ENCODE data around the gene PIK3R6. TPM values are rescaled to one million over a fixed set of nuclear protein-coding genes. Genes with fewer than 3 reads are reported as not detected.

The PIK3R6 gene
- total and polyA plus RNA-seq, 2 donors = 0.79 to 0.95 TPM

GRCh38 chr17:8791248-8791909 is 76.1 kb downstream of the PIK3R6 start:
- whole genome bisulfite sequencing = 85% methylated on average over 4 of the region's 4 CpGs
- Histone ChIP-seq H3K27ac (ENCODE audit: low read depth) (no peak overlapping the region), H3K4me1 (ENCODE audit: insufficient read depth) (no peaks in the 10 kb centered on the region), H3K36me3 (ENCODE audit: insufficient read depth) (no peaks in the 10 kb centered on the region), H3K4me3 (ENCODE audit: low read depth, low read length) (no peak overlapping the region)
- no peak for DNase-seq (ENCODE audit: extremely low spot score)

- Histone ChIP-seq H3K4me1 (ENCODE audit: insufficient read depth) (no peaks in the 10 kb centered on the region), H3K4me3 (ENCODE audit: low read depth, low read length) (no peak overlapping the region), H3K27ac (ENCODE audit: low read depth) (no peak overlapping the region), H3K36me3 (ENCODE audit: insufficient read depth) (no peaks in the 10 kb centered on the region)
- WGBS = 58% methylated on average over 10 of the region's 10 CpGs
- no peak for DNase-seq (ENCODE audit: extremely low spot score)
Measured at GRCh38 chr17:8789743-8790142, 77.7 kb downstream of the PIK3R6 start.

GRCh38 chr17:8788998-8789397 is 78.5 kb downstream of the PIK3R6 start:
- no peaks in the 10 kb centered on the region for H3K36me3 ChIP-seq (ENCODE audit: insufficient read depth)
- DNase-seq (ENCODE audit: extremely low spot score) = no peak
- H3K4me3 ChIP-seq (ENCODE audit: low read depth, low read length) = no peak overlapping the region
- 75% methylated on average over 2 of the region's 2 CpGs for WGBS
- H3K4me1 ChIP-seq (ENCODE audit: insufficient read depth) = no peaks in the 10 kb centered on the region
- no peak overlapping the region for H3K27ac ChIP-seq (ENCODE audit: low read depth)

- WGBS = 28% methylated on average over 19 of the region's 19 CpGs
- no peaks in the 10 kb centered on the region for H3K36me3 ChIP-seq (ENCODE audit: insufficient read depth)
- H3K4me3 ChIP-seq (ENCODE audit: low read depth, low read length) = no peak overlapping the region
- DNase-seq (ENCODE audit: extremely low spot score) = peak; percentile 21
- no peak overlapping the region for H3K27ac ChIP-seq (ENCODE audit: low read depth)
- no peaks in the 10 kb centered on the region for H3K4me1 ChIP-seq (ENCODE audit: insufficient read depth)
Measured at GRCh38 chr17:8785547-8786413, 81.7 kb downstream of the PIK3R6 start.

GRCh38 chr17:8782176-8782575 is 85.3 kb downstream of the PIK3R6 start:
- Histone ChIP-seq H3K4me3 (ENCODE audit: low read depth, low read length) (no peak overlapping the region), H3K4me1 (ENCODE audit: insufficient read depth) (no peaks in the 10 kb centered on the region), H3K36me3 (ENCODE audit: insufficient read depth) (no peaks in the 10 kb centered on the region), H3K27ac (ENCODE audit: low read depth) (no peak overlapping the region)
- DNase-seq (ENCODE audit: extremely low spot score) = no peak
- WGBS = 89% methylated on average over 1 of the region's 1 CpG

- WGBS = 84% methylated on average over 4 of the region's 4 CpGs
- H3K4me1 ChIP-seq (ENCODE audit: insufficient read depth) = no peaks in the 10 kb centered on the region
- DNase-seq (ENCODE audit: extremely low spot score) = no peak
- no peak overlapping the region for H3K4me3 ChIP-seq (ENCODE audit: low read depth, low read length)
- no peaks in the 10 kb centered on the region for H3K36me3 ChIP-seq (ENCODE audit: insufficient read depth)
- no peak overlapping the region for H3K27ac ChIP-seq (ENCODE audit: low read depth)
Measured at GRCh38 chr17:8781776-8782175, 85.7 kb downstream of the PIK3R6 start.

- no peak for DNase-seq (ENCODE audit: extremely low spot score)
- no peak overlapping the region for H3K4me3 ChIP-seq (ENCODE audit: low read depth, low read length)
- H3K4me1 ChIP-seq (ENCODE audit: insufficient read depth) = no peaks in the 10 kb centered on the region
- 78% methylated on average over 1 of the region's 1 CpG for WGBS
- H3K27ac ChIP-seq (ENCODE audit: low read depth) = no peak overlapping the region
- no peaks in the 10 kb centered on the region for H3K36me3 ChIP-seq (ENCODE audit: insufficient read depth)
Measured at GRCh38 chr17:8776881-8777280, 90.6 kb downstream of the PIK3R6 start.

GRCh38 chr17:8776248-8776647 is 91.2 kb downstream of the PIK3R6 start:
- no peak overlapping the region for H3K27ac ChIP-seq (ENCODE audit: low read depth)
- H3K36me3 ChIP-seq (ENCODE audit: insufficient read depth) = no peaks in the 10 kb centered on the region
- no peaks in the 10 kb centered on the region for H3K4me1 ChIP-seq (ENCODE audit: insufficient read depth)
- no peak overlapping the region for H3K4me3 ChIP-seq (ENCODE audit: low read depth, low read length)
- DNase-seq (ENCODE audit: extremely low spot score) = peak; percentile 26

GRCh38 chr17:8766731-8767130 is 100.7 kb downstream of the PIK3R6 start:
- H3K4me3 ChIP-seq (ENCODE audit: low read depth, low read length) = no peak overlapping the region
- no peaks in the 10 kb centered on the region for H3K4me1 ChIP-seq (ENCODE audit: insufficient read depth)
- no peaks in the 10 kb centered on the region for H3K36me3 ChIP-seq (ENCODE audit: insufficient read depth)
- WGBS = 88% methylated on average over 2 of the region's 2 CpGs
- no peak overlapping the region for H3K27ac ChIP-seq (ENCODE audit: low read depth)
- DNase-seq (ENCODE audit: extremely low spot score) = no peak

GRCh38 chr17:8762012-8762411 is 105.5 kb downstream of the PIK3R6 start:
- WGBS = 82% methylated on average over 8 of the region's 8 CpGs
- Histone ChIP-seq H3K4me3 (ENCODE audit: low read depth, low read length) (no peak overlapping the region), H3K4me1 (ENCODE audit: insufficient read depth) (no peaks in the 10 kb centered on the region), H3K36me3 (ENCODE audit: insufficient read depth) (no peaks in the 10 kb centered on the region), H3K27ac (ENCODE audit: low read depth) (no peak overlapping the region)
- no peak for DNase-seq (ENCODE audit: extremely low spot score)

GRCh38 chr17:8758137-8758596 is 109.3 kb downstream of the PIK3R6 start, which contains the start of gene SPDYE4:
TSS of gene SPDYE4 (minus strand) at chr17:8758546. CDS start at chr17:8758382, 164 bp downstream.
- Histone ChIP-seq H3K27ac (ENCODE audit: low read depth) (no peak within 1 kb of the TSS), H3K36me3 (ENCODE audit: insufficient read depth) (no peaks in the 10 kb centered on the region), H3K4me3 (ENCODE audit: low read depth, low read length) (no peak within 1 kb of the TSS), H3K4me1 (ENCODE audit: insufficient read depth) (no peaks in the 10 kb centered on the region)
- no peak for DNase-seq (ENCODE audit: extremely low spot score)
- 91% methylated on average over 15 of the region's 15 CpGs for WGBS

- Histone ChIP-seq H3K4me1 (ENCODE audit: insufficient read depth) (no peaks in the 10 kb centered on the region), H3K4me3 (ENCODE audit: low read depth, low read length) (no peak overlapping the region), H3K27ac (ENCODE audit: low read depth) (no peak overlapping the region), H3K36me3 (ENCODE audit: insufficient read depth) (no peaks in the 10 kb centered on the region)
- 83% methylated on average over 13 of the region's 13 CpGs for WGBS
- no peak for DNase-seq (ENCODE audit: extremely low spot score)
Measured at GRCh38 chr17:8757189-8757588, 110.3 kb downstream of the PIK3R6 start.

- DNase-seq (ENCODE audit: extremely low spot score) = no peak
- H3K27ac ChIP-seq (ENCODE audit: low read depth) = no peak overlapping the region
- 92% methylated on average over 12 of the region's 12 CpGs for WGBS
- H3K4me1 ChIP-seq (ENCODE audit: insufficient read depth) = no peaks in the 10 kb centered on the region
- no peak overlapping the region for H3K4me3 ChIP-seq (ENCODE audit: low read depth, low read length)
- H3K36me3 ChIP-seq (ENCODE audit: insufficient read depth) = no peaks in the 10 kb centered on the region
Measured at GRCh38 chr17:8755590-8756255, 111.8 kb downstream of the PIK3R6 start.
